Stimulated activated CD4-positive, alpha-beta T cell treated with anti-CD3 and anti-CD28 coated beads, TNF-alpha, amount 100 ng/mL, for 1 hour (primary cell): ENCODE results near the gene ZNF107.
A peak's percentile ranks its signal among the peaks of the same experiment; 100 is the strongest.

ENCODE experiments used
- DNase-seq, 3 donors: peaks; one replicate each; pipeline ENCODE4 v3.0.0-alpha.2; 2020; ENCODE audit warnings: low read depth in 3 of 3, low spot score in 1 of 3

The ZNF107 gene

DNA sequence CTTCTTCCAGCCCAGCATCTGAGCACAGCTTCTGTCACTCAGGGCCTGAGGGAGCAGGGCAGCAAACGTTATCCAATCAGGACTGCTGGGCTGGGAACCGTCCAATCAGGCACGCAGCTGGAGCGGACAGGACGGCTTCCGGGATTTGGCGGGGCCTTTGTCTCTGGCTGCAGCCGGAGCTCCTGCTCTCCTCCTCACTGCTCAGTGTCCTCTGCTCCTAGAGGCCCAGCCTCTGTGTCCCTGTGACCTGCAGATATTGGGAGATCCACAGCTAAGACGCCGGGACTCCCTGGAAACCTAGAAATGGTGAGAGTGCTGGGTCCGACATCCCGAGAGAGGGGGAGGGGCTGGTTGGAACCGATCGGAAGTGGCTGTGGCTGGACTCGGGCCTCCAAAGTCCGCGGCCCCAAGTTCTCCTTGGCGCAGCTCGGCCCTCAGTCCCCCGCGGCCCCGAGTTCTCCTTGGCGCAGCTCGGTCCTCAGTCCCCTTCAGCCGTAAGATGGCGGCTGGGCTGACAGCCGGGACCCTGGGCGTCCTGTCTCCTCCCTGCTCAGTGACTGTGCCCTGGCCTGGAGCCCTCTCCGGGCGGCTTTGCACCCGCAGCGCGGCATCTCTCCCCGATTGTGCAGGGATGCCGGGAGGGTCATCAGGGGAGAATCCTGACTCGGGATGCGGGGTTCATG lies at the start of gene ZNF107:
TSS of gene ZNF107 (plus strand) at position 154 of the 683 bp plus-strand sequence. CDS start at position 304, 150 bp downstream.
- DNase-seq: peak; percentile 54 to 65 (median 60)

DNA sequence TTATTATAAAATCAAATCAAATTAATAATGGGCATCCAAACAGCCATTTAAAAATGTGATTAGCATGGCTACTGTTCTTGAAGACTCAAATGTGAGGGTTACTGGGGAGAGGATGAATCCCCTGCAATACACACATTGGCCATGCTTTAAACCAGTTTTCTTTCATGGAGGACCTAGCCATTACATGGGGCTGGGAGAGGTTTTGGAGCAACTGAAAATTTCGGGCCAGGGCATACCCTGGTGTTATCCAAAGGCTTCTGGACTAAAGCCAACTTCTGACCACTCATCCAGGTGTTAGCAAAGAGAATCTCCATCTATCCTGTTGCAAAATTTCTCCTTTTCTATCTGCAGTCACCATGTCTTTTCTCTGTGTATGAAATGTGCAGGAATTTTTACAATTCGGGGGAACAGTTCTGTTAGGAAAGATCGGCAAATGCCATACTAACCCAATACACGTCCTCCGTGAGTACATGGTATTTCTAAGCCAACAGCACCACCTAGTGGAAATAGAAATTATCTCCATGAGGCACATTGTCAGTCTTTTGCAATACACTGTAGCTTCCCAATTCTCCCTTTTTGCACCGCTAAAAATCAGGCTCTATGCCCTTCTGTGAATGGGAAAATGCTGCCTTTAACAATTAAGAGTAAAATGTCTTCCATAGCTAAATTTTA lies 47.0 kb upstream of the ZNF107 start:
- DNase-seq: no peak

DNA sequence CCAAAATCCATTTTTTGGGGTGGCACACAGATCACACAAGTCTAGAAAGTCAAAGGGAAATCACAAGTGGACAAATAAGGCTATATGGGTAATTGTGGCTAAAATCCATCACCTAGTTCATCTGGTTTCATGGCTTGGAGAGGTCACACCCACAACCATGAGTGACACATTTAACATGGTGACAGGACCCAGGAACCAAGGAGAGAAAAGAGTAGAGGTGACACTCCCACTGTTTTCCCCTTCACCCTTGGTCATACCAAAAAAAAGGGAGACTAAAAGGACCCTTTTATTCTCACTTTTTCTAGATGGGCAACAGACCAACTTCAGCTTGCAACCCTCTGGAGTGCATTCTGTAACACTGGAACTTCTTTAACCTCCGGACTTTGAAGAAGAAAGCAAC lies 46.2 kb upstream of the ZNF107 start:
- no peak for DNase-seq

DNA sequence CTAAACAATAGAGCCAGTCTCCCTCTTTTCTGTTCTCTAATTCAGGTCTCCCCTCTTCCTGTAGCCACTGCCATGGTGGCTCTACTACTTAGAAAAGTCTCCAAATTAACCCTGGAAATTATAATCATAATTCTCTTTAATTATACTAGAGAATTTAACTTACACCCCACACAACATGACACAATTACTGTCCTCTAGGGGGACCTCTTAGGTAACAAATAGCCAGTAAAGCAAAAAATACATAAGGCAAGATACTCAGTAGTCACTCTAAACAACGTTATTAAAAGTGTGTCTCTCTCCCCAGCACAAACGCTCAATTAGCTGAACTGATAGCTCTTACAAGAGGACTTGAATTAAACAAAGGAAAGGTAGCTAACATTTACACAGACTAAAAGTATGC lies 44.3 kb upstream of the ZNF107 start:
- no peak for DNase-seq

DNA sequence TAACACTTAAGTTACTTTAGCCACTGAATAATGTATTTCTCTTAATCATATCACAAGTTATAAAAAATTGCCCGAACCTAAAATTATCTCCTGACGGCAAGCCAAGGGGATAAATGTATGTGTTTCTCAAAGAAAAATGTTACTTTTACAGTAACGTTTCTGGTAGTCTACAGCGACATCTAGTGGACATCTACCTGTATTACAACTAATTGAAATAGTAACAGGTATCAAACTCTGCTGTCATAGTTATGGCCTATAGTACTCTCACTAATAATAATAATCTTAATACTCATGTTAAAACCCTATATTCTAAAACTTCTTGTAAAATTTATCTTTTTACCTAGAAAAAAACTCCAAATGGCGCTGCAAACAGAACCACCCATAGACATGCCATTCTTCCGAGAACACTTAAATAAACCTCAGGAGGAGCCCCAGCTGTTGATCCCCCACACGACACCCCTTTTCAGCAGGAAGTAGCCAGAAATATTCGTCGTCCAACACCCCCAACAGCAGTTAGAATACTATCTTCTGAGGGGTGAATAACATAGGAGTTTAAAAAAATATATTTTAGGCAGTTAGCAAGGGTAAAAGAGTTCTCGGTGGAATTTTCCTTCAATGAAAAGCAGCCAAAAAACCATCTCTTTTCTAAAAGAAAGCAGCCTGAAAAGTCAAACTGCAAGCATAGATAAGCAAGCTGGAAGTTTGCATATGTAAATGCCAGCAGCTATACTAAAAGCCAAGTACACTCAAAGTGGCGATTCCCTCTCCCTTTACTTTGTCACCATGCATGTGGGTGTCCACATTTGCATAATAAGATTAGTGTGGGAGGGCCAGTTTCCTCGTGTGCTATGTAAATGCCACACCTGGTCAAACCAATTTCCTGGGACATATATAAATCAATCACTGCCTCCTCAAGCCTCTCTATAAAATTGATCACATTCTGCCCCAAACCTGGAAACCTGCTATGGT lies 40.5 kb upstream of the ZNF107 start:
- no peak for DNase-seq

DNA sequence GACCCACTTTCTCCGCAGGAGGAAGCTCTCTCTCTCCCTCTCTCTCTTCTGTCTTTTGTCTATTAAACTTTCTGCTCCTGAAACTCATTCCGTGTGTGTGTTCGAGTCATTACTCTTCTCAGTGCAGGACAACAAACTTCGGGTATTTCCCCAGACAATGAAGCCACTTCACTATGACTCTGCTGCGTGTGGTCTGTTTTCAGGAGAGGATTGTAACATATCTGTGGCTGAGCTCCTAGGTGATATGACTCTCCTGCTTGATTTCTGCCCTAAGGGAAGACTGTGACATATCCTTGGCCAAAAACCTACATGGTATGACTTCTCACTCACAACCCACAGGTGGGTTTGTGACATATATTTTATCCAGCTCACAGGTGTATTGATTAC lies 39.9 kb upstream of the ZNF107 start:
- DNase-seq: no peak

DNA sequence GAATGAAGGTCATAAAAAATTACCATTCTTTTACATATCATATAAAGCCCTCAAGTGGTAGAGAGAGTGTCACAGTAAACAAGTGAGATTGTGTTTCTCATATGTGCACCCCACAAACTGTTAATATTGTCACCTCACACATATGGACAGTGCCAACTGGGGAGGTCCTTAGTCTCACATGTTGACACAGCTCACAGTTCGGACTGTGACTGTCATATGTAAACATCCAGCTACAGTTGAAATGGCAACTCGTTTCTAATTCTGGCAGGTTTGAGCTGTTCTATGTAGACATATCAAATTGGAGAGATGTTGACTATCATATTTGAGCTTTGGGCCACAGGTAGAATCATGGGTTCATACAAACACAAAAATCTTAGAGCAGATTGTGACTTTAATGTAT lies 39.4 kb upstream of the ZNF107 start:
- DNase-seq: no peak

DNA sequence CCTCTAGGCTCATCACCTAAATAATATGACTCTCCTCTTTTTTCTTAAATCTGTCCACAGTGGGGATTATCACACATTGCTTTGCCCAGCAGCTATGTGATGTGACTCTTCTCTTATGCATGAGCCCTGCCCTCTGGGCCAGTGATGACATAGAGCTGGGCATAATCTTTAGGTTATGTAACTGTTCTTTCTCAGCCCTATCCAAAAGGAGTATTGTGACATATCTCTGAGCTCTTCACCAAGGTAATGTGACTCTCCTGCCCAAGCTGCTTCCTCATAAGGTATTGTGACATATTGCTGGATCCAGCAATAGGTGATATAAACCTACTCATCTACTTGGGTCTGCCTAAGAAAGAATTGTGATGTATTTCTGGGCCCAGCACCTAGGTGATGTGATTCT lies 37.7 kb upstream of the ZNF107 start:
- no peak for DNase-seq

DNA sequence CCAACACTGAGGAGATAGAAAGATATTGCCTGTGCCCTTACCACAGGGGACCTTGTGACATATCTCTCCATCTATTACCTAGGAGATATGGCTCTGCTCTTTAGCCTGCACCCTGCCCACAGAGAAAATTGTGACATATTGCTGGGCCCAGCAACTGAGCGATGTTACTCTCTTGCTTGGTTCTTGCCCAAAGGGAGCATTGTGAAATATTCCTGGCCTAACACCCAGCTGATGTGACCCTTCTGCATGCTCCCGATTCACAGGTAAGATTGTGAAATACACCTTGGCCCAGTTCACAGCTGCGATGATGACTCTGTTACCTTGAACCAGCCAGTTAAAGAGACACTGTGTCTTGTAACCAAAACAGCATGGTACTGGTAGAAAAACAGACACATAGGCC lies 37.2 kb upstream of the ZNF107 start:
- DNase-seq: no peak

DNA sequence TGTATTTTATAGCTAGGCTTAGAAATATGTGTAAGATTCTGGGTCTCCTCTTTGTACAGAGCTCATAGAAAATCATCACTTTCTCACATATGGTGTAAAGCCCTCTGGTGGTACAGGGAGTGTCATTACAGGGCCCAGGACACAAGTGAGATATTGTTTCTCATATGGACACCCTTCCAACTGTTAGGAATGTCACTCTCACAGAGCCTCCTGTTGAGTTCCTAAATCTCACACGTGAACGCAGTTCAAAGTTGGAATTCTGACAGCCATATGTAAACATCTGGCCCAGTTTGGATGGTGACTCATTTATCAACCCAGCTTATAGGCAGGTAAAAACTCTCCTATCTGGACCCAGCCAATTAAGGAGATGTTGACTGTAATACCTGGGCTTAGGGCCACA lies 35.4 kb upstream of the ZNF107 start:
- DNase-seq: no peak

DNA sequence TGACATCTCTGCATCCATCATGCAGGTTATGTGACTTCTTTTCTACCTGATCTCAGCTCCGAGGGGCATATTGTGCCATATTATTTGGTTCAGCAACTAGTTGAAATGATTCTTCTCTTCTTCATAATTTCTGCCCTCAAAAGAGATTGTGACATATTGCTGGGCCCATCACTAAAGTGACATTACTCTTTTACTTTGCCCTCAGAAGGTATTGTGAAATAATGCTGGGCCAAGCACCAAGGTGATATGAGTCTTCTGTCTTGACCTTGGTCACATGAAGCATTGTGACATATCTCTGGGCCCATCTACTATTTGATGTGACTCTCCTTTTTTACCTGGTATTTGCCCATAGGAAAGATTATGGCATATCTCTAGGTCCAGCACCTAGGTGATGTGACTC lies 33.9 kb upstream of the ZNF107 start:
- DNase-seq: no peak

DNA sequence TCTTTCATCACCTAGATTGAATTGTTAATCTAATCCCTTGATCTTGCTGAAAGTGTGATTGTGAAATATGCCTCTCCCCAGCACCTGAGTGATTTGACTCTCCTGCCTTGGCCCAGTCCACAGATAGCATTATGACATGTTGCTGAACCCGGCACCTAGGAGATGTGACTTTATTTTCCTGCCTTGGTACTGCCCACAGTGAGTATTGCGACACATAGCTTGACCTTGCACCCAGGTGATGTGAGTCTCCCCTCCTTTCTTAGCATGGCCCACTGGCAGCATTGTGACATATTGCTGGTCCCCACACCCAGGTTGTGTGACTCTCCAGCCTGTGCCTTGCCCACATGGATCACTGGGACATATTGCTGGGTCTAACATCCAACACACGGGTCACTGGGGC lies 32.5 kb upstream of the ZNF107 start:
- no peak for DNase-seq

DNA sequence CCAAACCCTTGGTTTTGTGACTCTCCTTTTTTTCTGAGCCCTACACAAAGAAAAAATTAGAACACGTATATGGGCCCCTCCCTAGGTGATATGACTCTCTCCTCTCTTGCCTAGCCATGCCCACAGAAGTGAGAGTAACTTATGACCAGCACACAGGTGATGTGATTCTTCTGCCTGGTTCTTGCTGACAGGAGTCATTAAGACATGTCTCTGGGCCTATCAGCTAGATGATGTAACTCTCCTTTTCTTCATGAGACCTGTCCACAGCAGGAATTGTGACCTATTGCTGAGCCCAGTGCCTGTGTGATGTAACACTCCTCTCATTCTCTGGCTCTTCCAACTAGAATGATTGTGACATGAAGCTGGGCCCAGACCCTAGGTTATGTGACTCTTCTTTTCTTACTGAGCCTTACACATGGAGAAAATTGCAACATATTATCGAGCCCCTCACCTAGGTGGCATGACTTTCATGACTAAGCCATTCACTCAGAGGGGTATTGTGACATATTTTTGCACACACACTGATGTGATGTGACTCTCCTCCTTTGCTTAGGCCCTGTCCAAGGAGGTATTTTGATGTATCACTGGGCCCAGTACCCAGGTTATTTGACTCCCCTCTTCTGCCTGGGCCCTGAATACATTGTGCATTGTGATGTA lies 31.4 kb upstream of the ZNF107 start:
- DNase-seq: no peak

DNA sequence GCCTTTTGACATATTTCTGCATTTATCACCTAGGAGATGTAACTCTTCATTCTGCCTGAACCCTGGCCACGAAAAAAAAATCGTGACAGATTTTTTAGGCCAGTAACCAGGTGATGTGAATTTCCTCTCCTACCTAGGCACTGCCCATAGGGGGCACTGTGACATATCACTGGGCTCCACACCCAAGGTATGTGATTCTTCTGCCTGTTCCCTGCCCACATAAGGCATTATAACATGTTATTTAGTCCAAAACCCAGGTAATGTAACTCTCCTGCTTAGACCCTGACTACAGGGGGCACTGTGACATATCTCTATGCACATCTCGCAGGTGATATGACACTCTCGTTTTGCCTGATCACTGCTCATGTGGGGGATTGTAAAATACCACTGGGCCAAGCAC lies 29.5 kb upstream of the ZNF107 start:
- DNase-seq: no peak

DNA sequence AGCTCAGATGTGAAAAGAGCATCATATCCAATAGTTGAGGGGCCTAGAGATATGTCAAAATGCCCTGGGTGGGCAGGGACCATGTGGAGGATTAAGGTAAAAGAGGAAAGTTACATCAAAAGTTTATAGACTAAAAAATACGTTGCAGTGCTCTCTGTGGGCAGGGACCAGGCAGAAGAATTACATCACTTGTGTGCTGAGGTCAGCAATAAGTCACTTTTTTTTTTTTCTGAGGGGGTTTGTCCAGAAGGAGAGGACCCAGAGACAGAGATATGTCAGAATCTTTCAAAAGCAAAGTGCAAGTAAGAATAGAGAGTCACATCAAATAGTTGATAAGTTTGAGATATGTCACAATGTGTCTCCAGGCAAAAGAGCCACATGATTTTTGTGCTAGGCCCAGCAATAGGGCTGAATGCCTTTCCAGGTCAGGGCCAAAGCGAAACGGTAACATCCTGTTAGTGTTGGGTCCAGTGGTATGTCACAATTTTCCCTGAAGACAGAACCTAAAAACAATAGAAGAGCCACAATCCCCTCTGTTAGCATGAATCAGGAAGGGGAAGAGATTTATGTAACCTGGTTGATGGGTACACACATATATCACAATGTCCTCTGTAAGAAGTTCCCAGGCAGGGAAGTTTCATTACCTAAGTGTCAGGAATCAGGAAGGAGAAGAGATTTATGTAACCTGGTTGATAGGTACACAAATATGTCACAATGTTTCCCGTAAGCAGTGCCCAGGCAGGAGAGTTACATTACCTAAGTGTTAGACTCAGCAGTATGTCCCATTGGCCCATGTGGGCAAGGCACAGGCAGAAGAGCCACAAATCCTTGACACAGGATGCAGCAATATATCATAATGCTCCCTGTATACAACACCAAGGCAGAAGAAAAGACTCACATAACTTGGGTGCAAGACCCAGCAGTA lies 28.1 kb upstream of the ZNF107 start:
- DNase-seq: no peak

DNA sequence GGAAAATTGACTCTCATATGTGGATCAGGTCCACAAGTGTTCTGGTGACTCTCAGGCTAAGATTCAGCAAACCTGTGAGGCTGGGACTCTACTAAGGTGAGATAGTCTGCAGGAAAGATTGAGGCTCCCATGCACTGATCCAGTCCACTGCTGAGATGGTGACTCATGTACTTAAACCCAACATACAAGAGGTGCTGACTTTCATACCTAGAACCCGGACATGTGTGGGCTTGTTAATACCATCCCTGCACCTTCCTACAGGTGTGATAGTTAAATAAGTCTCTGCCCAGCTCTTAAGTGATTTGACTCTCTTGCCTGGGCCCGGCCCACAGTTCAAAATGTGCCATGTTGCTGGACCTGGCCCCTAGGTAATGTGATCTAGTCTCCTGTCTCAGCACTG lies 27.1 kb upstream of the ZNF107 start:
- no peak for DNase-seq

DNA sequence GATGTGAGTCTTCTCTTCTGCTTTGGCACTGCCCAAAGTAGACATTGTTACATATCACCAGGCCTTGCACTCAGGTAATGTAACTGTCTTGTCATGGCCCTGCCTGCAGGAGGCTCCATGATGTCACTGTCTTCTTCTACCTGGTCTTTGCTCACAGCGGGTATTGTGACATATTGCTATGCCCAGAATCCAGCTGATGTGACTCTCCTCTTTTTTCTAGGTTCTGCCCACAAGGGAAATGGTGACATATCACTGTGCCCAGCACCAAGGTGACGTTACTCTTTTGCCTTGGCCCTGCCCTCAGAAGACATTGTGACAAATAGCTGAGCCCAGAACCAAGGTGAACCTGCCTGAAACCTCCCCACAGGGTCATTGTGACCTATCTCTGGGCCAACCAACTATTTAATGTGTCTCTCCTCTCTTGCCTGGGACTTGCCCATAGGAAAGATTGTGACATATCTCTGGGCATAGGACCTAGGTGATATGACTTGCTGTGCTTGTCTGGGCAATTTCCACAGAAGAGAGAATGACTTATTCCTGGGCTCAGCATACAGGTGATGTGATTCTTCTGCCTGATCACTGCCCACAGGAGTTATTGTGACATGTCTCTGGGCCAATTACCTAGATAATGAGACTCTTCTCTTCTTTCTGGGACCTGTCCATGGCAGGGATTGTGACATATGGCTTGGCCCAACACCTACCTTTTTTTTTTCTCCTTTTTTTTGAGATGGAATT lies 26.5 kb upstream of the ZNF107 start:
- no peak for DNase-seq

DNA sequence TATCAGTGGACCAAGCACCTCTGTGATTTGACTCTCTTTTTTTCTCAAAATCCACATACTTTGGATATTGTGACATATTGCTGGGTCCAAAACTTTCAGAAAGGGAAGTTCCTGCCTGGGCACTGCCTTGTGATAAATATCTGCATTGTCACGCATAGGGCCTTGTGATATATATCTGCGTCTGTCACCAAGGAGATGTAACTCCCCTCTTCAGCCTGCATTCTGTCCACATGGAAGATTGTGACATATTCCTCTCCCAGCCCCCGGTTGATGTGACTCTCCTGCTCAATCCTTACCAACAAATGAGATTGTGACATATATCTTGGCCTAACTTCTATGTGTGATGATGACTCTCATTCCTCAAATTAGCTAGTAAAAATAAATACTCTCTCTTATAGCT lies 25.4 kb upstream of the ZNF107 start:
- no peak for DNase-seq

DNA sequence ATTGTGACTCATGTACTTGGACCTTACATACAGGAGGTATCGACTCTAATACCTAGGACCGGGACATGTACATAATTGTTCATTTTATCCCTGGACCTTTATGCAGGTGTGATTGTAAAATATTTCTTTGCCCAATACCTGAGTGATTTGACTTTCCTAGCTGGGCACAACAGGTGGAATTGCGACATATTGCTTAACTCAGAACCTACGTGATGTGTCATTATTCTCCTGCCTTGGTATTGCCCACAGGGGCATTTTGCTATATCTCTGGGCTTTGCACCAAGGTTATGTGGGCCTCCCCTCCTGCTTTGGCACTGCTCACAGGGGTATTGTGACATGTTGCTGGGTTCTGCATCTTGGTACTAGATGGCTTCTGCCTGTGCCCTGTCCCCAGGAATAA lies 23.9 kb upstream of the ZNF107 start:
- no peak for DNase-seq

DNA sequence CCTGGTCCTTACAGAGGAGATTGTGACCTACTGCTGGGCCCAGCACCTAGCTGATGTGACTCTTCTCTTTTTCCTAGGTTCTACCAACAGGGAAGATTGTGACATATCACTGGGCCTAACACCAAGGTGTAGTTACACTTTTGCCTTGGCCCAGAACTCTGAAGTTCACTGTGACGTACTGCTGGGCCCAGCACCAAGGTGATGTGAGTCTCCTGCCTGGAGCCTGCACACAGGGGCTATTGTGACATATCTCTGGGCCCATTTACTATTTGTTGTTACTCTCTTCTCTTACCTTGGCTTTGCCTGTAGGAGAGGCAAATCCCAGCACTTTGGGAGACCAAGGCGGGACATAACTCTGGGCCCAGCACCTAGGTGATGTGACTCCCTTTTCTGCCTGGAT lies 23.1 kb upstream of the ZNF107 start:
- no peak for DNase-seq
